ENCODE data around the gene RUNDC1.
"Not testable (repeated sequence)": the region's sequence is repeated elsewhere in the genome, so short reads cannot be mapped to it uniquely, and the experiment has no call there.

RUNDC1 gene

DNA sequence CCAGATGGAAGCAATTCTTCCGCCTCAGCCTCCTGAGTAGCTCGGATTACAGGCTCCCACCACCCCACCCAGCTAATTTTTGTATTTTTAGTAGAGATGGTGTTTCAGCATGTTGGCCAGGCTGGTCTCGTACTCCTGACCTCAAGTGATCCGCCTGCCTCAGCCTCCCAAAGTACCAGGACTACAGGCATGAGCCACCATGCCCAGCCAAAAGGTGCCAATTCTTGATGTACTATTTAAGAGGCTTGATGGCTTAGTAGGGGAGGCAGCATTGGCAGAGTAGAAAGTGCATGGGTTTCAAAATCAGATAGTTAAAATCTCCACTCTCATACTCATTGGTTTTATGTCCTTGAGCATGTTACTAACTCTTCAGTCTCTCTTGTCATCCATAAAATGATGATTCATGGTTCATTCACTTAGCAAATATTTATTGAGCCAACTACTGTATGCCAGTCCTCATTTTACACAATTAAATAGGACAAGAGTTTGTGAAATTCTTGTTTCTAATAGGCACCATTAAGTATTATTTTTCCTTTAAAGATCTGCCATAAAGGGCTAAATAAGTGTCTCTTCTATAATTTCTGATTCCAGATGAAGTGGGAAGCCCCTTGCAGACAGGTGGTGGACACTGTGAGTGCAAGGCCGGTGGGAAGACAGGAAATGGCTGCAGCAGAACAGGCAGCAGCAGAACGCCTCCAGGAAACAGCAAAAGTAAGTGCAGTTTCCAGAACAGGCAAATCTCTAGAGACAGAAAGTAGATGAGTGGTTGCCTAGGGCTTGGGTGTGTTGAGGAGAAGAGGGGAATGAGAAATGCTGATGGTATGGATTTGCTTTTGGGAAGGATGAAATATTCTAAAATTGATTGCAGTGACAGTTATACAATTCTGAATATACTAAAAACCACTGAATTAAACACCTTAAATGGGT, 9.6 kb downstream of the RUNDC1 start:
- H3K4me3 ChIP-seq (ENCODE audit: low read depth, low read length): no peak overlapping the region

DNA sequence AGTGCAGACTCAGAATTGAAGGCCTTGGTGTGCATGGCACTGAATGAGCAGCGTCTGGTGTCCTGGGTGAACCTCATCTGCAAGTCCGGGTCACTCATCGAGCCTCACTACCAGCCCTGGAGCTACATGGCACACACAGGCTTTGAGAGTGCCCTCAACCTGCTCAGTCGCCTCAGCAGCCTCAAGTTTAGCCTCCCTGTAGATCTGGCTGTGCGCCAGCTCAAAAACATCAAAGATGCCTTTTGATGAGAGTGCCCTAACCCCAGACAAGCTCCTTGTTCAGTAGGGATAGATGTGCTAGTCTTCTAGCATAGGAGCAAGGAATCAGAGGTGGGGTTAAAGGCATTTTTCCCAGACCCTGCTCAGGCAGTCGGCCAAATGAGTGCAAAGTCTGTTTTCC, 11.1 kb downstream of the RUNDC1 start:
- H3K4me3 ChIP-seq (ENCODE audit: low read depth, low read length): no peak overlapping the region

DNA sequence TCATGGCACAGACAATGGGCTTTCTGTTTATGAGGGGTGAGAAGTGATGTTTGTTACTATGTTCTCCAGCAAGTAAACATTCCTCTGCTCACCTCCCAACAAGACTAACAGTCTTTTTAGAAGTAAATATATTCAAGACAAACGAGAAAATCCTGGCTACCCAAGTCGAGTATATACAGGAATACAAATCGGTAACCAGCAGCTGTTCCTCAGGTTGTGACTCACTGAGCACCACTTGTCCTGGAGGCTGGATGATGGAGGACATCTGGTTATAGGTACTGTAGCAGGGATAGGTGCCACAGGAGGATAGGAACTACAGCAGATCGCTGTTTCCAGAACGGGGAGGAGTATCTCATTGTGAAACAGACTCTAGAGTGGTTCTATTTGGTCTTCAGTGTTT, 12.5 kb downstream of the RUNDC1 start:
- no peak overlapping the region for H3K4me3 ChIP-seq (ENCODE audit: low read depth, low read length)

DNA sequence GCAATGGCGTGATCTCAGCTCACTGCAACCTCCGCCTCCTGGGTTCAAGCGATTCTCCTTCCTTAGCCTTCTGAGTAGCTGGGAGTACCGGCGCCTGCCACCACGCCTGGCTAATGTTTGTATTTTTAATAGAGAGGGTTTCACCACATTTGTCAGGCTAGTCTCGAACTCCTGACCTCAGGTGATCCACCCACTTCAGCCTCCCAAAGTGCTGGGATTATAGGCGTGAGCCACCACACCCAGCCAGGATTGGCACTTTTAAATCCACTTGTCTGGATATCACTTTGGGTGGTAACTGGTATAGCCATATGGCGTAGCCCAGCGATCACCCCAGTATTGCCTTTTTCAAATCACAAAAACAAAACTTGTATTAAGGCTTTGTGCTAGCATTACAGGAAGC, 13.5 kb downstream of the RUNDC1 start:
- not testable (repeated sequence) for H3K4me3 ChIP-seq (ENCODE audit: low read depth, low read length)

DNA sequence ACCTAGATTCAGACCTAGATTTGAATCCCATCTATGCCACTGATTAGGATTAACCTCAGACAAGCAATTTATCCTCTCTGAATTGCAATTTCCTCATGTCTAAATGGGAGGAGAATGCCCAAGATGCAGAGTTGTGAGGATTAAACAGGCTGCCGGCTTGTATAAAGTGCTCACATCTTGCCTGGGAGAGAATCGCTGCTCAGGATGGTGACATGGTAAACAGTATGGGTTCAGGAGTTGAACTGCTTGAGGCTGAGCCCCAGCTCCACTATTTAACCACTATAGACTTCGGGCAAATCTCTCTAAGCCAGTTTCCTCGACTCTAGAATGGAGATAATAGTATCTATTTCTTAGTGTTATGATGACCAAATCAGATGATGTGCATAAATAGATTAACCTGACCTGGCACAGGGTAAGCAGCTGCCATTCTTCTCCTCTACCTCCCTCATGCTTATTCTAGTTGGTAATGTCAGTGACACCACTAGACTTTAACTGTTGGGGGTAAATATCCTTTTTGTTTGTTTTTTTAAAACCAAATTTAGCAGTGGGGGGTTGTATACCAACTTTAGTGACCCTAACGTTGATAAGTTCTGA, 17.1 kb downstream of the RUNDC1 start:
- peak overlapping the region; percentile 34 for H3K4me3 ChIP-seq (ENCODE audit: low read depth, low read length)

DNA sequence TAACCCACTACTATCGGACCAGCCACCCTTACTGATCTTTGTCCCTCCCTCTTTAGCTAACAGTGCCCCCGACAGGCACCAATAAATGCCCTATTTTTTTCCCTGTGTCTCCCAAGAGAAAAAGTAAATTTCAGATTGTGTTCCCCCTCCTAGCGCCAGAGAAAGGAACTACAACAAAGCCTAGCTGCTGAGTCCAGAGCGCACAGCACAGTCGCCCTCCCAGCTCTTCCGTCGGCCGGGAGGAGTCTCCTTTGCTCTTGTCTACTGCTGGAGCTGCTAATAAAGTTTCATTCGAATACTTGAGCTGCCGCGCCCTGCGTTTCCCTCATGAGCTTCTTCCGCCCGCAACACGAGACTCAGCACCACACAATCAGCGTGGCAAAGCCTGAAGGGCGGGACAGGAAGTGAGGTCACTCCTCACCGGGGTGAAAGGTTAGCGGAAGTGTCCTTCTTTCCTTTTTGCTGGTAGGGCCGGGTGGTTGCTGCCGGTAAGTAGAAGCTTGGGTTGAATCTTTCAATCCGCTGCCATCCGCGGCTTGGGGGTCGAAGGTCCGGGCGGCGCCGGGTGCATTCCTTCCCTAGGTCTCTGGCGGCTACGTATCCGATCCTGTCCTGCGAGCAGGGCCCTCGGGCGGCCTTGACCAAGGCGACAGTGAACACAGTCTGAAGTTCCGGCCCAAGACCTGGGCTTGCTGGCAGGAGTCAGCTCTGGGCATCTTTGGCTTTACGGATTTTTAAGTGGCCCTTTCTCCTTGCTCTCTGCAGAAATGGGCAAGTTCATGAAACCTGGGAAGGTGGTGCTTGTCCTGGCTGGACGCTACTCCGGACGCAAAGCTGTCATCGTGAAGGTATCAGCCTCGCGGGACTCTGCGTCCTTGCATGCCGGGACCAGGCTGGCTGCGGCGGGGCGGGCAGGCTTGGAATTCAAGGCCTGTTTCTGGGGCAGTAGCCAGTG, 17.9 kb downstream of the RUNDC1 start, which contains the start of gene RPL27:
TSS of gene RPL27 (plus strand) at position 436 of the 955 bp plus-strand sequence. CDS start at position 768, 332 bp downstream.
- H3K4me3 ChIP-seq (ENCODE audit: low read depth, low read length): peak within 1 kb of the TSS; percentile 99

DNA sequence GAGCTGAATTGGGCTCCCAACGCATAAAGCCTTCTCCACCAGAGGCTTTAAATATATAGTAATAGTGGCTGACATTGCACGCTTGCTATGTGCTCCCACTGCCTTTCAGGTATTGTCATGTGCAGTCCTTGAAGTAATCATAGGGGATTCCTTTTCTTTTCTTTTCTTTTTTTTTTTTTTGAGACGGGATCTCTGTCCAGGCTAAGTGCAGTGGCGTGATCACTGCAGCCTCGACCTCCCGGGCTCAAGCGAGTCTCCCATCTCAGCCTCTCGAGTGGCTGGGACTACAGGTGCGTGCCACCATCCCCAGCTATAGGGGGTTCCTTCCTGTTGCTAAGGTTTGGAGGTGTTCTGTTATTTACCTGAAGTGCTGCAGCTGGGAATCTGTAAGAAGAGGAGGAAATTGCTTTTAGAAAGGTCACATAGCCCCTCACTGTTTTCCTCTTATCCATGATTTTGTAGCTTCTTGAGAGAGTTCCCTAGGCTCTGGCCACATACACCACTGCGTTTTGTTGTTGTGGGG, 18.7 kb downstream of the RUNDC1 start:
- peak overlapping the region; percentile 99 for H3K4me3 ChIP-seq (ENCODE audit: low read depth, low read length)

DNA sequence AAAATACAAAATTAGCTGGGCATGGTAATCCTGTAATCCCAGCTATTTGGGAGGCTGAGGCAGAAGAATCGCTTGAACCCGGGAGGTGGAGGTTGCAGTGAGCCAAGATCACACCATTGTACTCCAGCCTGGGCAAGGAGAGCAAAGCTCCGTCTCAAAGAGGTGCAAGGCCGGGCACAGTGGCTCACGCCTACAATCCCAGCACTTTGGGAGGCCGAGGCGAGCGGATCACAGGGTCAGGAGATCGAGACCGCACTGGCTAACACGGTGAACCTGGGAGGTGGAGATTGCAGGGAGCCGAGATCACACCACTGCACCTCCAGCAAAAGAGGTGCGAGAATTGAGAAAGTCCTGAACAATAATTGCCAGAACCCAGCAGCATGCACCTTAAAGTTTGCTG, 20.5 kb downstream of the RUNDC1 start:
- H3K4me3 ChIP-seq (ENCODE audit: low read depth, low read length): not testable (repeated sequence)

DNA sequence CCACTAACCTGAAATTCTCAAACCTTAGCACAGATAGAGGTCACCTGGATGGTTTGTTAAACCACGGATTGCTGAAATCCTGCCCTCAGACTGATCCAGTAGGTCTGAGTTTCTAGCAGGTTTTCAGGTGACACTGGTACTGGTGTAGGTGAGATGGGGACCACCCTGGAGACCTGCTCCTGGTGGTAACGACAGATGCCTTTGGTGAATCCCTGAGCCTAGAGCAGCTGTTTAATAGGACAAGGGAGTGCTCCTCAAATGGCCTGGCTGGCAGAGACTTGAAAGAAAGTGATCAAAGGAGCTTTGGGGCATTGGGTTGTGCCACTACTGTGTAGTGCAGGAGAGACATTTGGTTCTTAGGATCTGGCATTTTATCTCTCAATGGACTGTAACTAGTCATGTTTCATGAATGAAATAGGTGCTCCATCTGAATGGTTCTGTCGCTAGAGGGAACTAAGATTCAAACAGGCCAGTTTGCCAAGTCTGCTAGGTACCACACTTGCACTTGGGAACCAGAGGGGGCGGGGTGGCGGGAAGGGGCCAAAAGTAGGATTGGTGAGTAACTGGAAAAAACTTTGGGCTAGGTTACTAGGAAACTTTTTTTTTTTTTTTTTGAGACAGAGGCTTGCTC, 23.3 kb downstream of the RUNDC1 start:
- no peak overlapping the region for H3K4me3 ChIP-seq (ENCODE audit: low read depth, low read length)

DNA sequence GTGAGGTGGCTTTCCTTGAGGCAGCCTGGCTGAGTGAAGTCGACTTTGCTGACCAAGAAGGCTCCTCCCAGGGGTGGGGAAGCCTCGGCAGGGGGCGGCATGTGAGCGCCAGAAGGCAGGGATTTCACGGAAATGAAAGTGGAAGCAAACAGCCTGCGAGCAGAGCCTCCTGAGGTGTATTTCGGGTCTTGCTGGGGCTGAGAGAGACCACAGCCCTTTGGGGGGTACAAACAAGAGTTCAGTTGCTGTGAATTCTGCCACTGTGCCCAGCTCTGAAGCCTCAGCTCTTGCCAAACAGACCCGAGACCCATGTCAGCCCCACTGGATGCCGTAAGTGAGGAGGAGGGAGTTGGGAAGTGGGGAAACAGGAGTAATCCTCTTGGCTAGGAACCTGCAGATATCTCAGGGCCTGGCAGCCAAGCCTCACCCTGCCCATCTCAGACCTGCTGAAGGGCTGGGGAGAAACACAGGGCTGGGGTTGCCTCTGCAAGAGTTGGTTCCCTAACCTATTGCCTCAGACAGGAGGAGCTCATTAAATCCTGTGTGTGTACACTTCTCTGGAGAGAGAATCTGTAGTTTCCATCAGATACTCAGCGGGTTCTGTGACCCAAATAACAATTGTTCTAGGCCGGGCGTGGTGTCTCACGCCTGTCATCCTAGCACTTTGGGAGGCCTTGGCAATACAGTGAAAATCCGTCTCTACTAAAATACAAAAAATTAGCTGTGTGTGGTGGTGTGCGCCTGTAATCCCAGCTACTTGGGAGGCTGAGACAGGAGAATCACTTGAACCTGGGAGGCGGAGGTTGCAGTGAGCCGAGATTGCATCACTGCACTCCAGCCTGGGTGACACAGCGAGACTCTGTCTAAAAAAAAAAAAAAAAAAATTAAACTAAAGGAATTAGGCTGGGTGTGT, 26.5 kb downstream of the RUNDC1 start, which contains the start of gene IFI35:
TSS of gene IFI35 (plus strand) at position 146 of the 913 bp plus-strand sequence. CDS start at position 310, 164 bp downstream.
- H3K4me3 ChIP-seq (ENCODE audit: low read depth, low read length): peak within 1 kb of the TSS; percentile 58

DNA sequence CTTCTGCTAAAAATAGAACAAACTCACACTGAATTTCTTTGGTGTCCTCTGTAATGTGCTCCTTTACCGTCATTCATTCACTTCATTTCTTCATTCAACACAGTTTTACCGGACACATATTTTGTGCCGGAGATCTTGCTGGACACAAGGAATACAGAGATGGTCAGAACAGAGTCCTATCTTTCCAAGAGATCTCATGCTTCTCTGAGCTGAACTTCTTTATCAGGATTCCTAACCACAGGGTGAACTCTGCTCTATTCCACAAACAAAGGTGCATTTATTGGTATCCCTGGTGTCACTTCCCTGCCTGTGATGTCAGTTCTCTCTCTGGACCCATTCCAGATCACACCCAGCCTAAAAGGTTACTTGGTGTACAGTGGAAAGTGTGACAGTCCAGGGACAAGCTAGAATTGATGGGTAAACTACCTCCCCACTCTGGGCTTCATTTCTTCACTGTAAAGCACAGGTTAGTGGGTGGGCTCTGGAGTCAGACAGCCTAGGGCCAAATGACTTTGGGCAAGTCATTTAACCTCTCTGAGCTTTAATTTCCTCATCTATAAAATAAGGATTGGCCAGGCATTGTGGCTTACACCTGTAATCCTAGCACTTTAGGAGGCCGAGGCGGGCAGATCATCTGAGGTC, 30.4 kb downstream of the RUNDC1 start:
- no peak overlapping the region for H3K4me3 ChIP-seq (ENCODE audit: low read depth, low read length)

DNA sequence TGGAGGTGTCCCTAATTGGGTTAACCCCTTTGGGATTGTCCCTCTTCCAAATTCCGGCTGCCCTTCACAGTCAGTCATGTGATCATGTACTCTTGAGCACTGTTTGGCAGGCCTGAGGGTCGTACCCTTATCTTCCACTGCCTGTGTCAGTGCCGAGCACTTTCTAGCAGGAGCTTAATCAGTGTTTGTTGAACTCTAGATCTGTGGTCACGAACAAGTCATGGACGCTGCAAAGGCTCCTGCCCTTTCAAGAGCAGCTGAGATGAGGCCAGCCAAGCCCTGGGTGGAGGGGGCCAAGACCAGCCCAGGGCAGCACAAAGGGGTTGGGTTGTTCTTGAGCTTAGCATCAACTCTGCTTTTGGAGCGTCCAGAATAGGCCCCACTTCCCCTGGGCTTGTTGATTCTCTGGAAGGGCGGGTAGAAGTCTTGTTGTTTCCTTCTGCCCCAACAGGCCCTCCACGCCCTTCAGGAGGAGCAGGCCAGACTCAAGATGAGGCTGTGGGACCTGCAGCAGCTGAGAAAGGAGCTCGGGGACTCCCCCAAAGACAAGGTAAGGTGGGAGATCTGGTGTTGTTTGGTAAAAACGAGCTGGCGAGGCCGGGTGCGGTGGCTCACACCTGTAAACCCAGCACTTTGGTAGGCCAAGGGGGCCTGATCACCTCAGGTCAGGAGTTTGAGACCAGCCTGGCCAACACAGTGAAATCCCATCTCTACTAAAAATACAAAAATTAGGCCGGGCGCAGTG, 31.5 kb downstream of the RUNDC1 start:
- H3K4me3 ChIP-seq (ENCODE audit: low read depth, low read length): no peak overlapping the region

DNA sequence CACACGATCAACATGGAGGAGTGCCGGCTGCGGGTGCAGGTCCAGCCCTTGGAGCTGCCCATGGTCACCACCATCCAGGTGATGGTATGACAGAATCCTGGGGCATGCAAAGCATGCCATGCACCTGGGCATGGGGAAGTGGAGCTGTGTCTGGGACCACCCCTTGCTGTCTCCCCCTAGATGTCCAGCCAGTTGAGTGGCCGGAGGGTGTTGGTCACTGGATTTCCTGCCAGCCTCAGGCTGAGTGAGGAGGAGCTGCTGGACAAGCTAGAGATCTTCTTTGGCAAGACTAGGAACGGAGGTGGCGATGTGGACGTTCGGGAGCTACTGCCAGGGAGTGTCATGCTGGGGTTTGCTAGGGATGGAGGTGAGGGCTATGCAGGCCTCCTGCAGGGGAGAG, 32.9 kb downstream of the RUNDC1 start:
- no peak overlapping the region for H3K4me3 ChIP-seq (ENCODE audit: low read depth, low read length)

DNA sequence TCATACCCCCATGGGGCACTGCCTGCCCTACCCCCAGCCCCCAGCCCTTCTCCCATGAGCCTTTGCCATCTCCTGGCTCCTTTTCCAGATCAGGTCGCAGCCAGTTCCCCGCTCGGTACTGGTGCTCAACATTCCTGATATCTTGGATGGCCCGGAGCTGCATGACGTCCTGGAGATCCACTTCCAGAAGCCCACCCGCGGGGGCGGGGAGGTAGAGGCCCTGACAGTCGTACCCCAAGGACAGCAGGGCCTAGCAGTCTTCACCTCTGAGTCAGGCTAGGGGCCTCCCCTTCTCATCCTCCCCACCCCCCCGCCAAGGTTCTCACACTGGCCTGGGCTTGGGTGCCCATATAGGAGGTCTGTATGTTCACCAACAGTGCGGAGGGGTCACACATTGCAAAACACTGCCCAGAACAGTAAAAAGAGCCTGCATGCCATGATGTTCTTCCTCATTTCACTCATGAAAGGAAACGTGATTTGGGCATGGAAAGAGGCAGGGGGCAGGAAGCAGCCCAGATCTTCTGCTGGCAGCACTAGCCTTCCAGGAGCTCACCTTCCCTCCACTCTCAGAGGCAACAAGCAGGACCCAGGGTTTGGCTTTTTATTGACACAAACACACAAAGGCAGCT, 33.8 kb downstream of the RUNDC1 start:
- H3K4me3 ChIP-seq (ENCODE audit: low read depth, low read length): no peak overlapping the region

DNA sequence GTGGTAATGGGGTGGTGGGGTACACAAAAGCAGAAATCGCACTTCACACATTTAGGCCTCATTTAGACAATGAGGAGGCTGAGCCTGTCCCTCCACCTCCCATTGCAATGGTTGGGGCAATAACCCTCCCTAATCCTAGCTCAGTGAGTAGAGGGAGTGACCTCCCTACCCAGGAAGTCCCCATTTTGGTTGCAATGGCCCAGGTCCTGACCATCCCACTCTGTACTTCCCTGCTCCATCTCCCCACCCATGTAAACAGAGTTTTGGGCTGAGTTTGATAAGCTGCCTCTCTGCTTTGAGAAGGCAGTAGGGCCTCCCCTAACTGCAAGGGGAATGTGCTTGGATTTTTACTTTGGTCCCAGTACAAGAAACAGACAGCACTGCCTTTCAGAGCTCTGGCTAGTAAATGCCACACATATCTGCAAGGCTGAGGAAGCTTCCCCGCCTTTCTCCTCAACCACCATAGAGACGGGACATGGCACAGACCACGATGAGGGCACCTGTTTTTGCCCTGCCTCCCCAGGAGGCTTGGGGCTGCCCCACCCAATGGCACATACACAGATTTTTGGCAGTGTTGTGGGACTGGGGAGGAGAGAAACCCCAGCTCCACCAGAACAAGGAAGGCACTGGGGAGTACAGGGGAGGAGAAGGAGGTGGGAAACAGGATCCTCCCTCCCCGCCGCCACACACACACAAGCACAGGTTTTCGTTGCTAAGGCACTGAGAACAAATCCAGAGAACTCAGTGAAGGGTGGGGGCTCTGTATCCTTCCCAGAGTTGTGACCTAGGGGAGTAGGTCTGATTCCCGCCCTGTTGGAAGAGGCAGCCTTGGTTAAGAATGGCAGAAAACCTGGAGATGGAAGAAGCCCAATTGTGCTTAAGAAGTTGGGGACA, 34.5 kb downstream of the RUNDC1 start:
- H3K4me3 ChIP-seq (ENCODE audit: low read depth, low read length): no peak overlapping the region

DNA sequence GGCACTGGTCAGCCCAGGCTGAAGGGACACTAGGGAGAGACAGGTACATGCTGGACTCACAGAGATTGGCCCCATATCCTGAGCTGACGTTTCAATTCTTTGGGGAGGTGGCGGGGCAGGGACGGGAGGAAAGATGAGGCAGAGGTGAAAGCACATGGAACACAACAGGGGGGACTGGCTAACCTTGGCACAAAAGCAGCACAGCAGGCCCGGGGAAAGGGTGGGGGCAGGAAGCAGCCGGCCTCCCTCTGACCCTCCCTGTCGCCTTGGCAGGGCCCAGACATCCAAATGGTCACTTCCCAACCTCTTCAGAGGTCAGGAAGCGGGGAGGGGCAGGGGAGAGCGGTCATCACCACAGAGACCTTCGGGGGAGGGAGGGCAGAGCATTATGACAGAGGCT, 35.2 kb downstream of the RUNDC1 start:
- H3K4me3 ChIP-seq (ENCODE audit: low read depth, low read length): no peak overlapping the region

DNA sequence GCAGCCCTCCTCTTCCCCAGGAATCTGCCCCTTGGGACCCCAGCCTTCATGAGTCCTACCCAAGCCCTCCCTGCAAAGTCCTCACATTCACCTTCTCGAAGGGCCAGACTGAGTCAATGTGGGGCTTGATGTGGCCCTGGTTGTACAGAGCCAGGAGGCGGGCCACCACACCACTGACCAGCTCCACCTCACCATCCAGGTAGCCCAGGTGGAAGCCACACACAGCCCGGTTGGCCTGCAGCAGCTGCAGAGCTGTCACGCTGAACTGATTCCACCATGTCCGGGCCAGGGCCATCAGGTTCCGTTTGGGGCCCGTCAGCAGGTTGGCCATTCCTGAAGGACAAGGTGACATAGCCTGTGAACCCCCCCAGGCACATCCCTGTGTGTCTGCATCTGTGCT, 35.9 kb downstream of the RUNDC1 start:
- no peak overlapping the region for H3K4me3 ChIP-seq (ENCODE audit: low read depth, low read length)

All from iPS-11a (cell line).